Measurements from ENCODE around the gene MYH10. TPM values are rescaled to one million over a fixed set of nuclear protein-coding genes. Genes with fewer than 3 reads are reported as not detected.

The MYH10 gene
- polyA plus RNA-seq, 6 donors from 2014 or later = 0.35 to 5.0 (median 1.9) TPM; not detected in 1

- Mint-ChIP-seq H3K4me1 (no peaks in the 10 kb centered on the region), H3K4me3 (no peak overlapping the region), H3K36me3 (peaks cover 9 to 14% of the 10 kb centered on the region in 2 donors), H3K27ac (no peak overlapping the region), H3K9me3 (peaks cover 0 to 11% (median 6%) of the 10 kb centered on the region in 7 donors), H3K27me3 (no peaks in the 10 kb centered on the region)
- ATAC-seq (ENCODE audit: low read depth in 2 of 2) (no peak), DNase-seq (no peak)
Measured at GRCh38 chr17:8488491-8488890, 142.0 kb downstream of the MYH10 start.

- no peak for DNase-seq
- Mint-ChIP-seq H3K4me1 (no peaks in the 10 kb centered on the region), H3K36me3 (peaks cover 14 to 16% of the 10 kb centered on the region in 2 donors), H3K9me3 (peaks cover 0 to 14% (median 7%) of the 10 kb centered on the region in 7 donors), H3K27ac (no peak overlapping the region), H3K27me3 (no peaks in the 10 kb centered on the region), H3K4me3 (no peak overlapping the region)
- no peak for ATAC-seq (ENCODE audit: low read depth in 2 of 2)
Measured at GRCh38 chr17:8487743-8488142, 142.8 kb downstream of the MYH10 start.

- no peak overlapping the region for H3K4me3 Mint-ChIP-seq
- H3K27ac Mint-ChIP-seq = peak overlapping the region in 1 of 6 donors; percentile 39
- H3K9me3 Mint-ChIP-seq = peaks cover 0 to 14% (median 7%) of the 10 kb centered on the region in 7 donors
- no peaks in the 10 kb centered on the region for H3K27me3 Mint-ChIP-seq
- H3K36me3 Mint-ChIP-seq = peaks cover 14 to 22% of the 10 kb centered on the region in 2 donors
- no peak for DNase-seq
- no peak for ATAC-seq (ENCODE audit: low read depth in 2 of 2)
- no peaks in the 10 kb centered on the region for H3K4me1 Mint-ChIP-seq
Measured at GRCh38 chr17:8487130-8487645, 143.3 kb downstream of the MYH10 start.

- peaks cover 0 to 14% (median 7%) of the 10 kb centered on the region in 7 donors for H3K9me3 Mint-ChIP-seq
- no peaks in the 10 kb centered on the region for H3K27me3 Mint-ChIP-seq
- ATAC-seq (ENCODE audit: low read depth in 2 of 2) = no peak
- DNase-seq = no peak
- H3K4me3 Mint-ChIP-seq = no peak overlapping the region
- H3K4me1 Mint-ChIP-seq = peaks cover 0 to 4% (median 0%) of the 10 kb centered on the region in 3 donors
- H3K27ac Mint-ChIP-seq = no peak overlapping the region
- H3K36me3 Mint-ChIP-seq = peaks cover 4 to 22% of the 10 kb centered on the region in 2 donors
Measured at GRCh38 chr17:8485491-8485890, 145.0 kb downstream of the MYH10 start.

- Mint-ChIP-seq H3K9me3 (peaks cover 0 to 14% (median 7%) of the 10 kb centered on the region in 7 donors), H3K27ac (no peak overlapping the region), H3K36me3 (peaks cover 0 to 22% of the 10 kb centered on the region in 2 donors), H3K4me3 (no peak overlapping the region), H3K27me3 (no peaks in the 10 kb centered on the region), H3K4me1 (peaks cover 0 to 4% (median 0%) of the 10 kb centered on the region in 3 donors)
- DNase-seq (no peak), ATAC-seq (ENCODE audit: low read depth in 2 of 2) (no peak)
Measured at GRCh38 chr17:8484465-8484864, 146.1 kb downstream of the MYH10 start.

DNA sequence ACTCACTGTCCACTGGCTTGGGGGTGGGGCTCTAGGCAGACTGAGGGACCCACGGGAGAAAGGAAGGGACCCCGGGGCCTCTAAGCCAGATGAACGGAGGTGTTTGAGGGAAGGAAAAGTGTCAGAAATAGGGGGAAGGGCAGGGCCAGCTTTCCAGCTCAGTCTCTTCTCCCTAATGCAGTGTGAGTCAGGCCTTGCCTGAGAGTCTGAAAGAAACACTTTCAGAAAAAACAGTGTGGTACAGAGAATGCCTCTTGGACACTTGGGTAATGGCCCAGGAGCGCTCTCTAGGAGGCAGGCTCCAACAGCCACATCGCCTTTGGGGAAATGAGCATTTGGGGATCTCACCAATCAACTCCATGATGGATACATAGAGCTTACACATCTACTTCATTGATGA is 148.0 kb downstream of the MYH10 start:
- H3K36me3 Mint-ChIP-seq = peaks cover 0 to 22% of the 10 kb centered on the region in 2 donors

GRCh38 chr17:8481703-8482102 is 148.8 kb downstream of the MYH10 start:
- ATAC-seq (ENCODE audit: low read depth in 2 of 2) = no peak
- Mint-ChIP-seq H3K36me3 (peaks cover 0 to 22% of the 10 kb centered on the region in 2 donors), H3K27me3 (no peaks in the 10 kb centered on the region)

More for the DNA sequence above, 148.0 kb downstream of the MYH10 start:
- ATAC-seq (ENCODE audit: low read depth in 2 of 2) = no peak
- Mint-ChIP-seq H3K4me3 (no peak overlapping the region), H3K9me3 (peaks cover 0 to 14% (median 7%) of the 10 kb centered on the region in 7 donors), H3K27ac (peak overlapping the region in 2 of 6 donors; percentile 10 to 74), H3K4me1 (peaks cover 0 to 4% (median 0%) of the 10 kb centered on the region in 3 donors), H3K27me3 (no peaks in the 10 kb centered on the region)
- no peak for DNase-seq

GRCh38 chr17:8481089-8481488 is 149.4 kb downstream of the MYH10 start:
- Mint-ChIP-seq H3K4me1 (peaks cover 0 to 4% (median 0%) of the 10 kb centered on the region in 3 donors), H3K36me3 (peaks cover 6 to 22% of the 10 kb centered on the region in 2 donors)

More at GRCh38 chr17:8481703-8482102, 148.8 kb downstream of the MYH10 start:
- Mint-ChIP-seq H3K27ac (no peak overlapping the region), H3K4me1 (peaks cover 0 to 4% (median 0%) of the 10 kb centered on the region in 3 donors), H3K4me3 (no peak overlapping the region), H3K9me3 (peaks cover 0 to 14% (median 7%) of the 10 kb centered on the region in 7 donors)
- DNase-seq = no peak

DNA sequence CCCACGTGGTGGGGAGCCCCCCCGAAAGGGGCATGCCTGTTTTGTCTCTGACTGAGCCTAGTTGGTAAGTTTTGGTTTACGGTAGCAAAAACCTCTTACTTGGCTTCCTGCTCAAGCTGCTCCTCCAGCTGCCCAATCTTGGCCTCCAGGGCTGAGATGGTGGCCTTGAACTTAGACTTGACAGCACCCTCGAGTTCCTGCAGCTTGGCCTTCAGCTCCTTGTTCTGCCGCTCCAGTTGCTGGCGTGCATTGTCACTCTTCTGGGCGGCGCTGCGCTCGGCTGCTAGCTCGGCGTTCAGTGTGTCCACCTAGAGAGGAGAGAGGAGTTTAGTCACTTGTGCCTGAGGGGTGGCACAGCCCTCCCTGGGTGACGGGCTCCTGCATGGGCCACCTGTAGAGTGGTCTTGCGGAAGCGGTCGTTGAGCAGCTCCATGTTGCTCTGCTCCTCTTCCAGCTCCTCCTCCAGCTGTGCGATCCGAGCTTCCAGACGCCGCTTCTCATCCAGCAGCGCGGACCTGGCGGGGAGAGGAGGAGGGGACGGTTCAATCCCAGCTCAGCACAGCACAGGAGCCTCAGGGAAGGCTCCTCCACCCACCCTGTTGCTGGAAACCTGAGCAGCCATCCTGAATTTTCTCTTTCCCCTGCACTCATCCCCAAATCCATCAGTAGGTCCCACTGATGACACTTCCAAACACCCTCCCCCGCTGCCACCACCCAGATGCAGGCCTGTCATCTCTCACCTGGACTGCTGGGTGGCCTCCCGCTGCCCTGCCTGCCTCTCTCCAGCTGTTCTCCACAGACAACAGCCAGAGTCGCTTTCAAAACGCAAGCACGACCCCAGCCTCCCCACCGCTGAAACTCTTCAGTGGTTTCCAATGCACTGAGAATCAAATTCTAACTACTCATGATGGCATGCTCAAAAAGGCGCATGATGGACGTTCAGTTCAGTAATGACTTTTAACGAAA is 150.2 kb downstream of the MYH10 start:
- H3K4me1 Mint-ChIP-seq = peaks cover 0 to 9% (median 4%) of the 10 kb centered on the region in 3 donors
- ATAC-seq (ENCODE audit: low read depth in 2 of 2) = no peak
- DNase-seq = no peak
- H3K9me3 Mint-ChIP-seq = peaks cover 0 to 14% (median 7%) of the 10 kb centered on the region in 7 donors
- peaks cover 14 to 26% of the 10 kb centered on the region in 2 donors for H3K36me3 Mint-ChIP-seq
- peak overlapping the region in 1 of 6 donors; percentile 47 for H3K27ac Mint-ChIP-seq
- H3K27me3 Mint-ChIP-seq = no peaks in the 10 kb centered on the region
- H3K4me3 Mint-ChIP-seq = peak overlapping the region in 1 of 8 donors; percentile 21

More at GRCh38 chr17:8481089-8481488, 149.4 kb downstream of the MYH10 start:
- DNase-seq (no peak), ATAC-seq (ENCODE audit: low read depth in 2 of 2) (no peak)
- H3K27me3 Mint-ChIP-seq = no peaks in the 10 kb centered on the region
- no peak overlapping the region for H3K4me3 Mint-ChIP-seq
- H3K9me3 Mint-ChIP-seq = peaks cover 0 to 14% (median 7%) of the 10 kb centered on the region in 7 donors
- H3K27ac Mint-ChIP-seq = no peak overlapping the region

GRCh38 chr17:8479431-8479947 is 151.0 kb downstream of the MYH10 start:
- Mint-ChIP-seq H3K27me3 (no peaks in the 10 kb centered on the region), H3K27ac (peak overlapping the region in 1 of 6 donors; percentile 33), H3K9me3 (peaks cover 0 to 7% (median 3%) of the 10 kb centered on the region in 7 donors), H3K4me1 (peaks cover 0 to 9% (median 4%) of the 10 kb centered on the region in 3 donors), H3K4me3 (no peak overlapping the region), H3K36me3 (peaks cover 22 to 24% of the 10 kb centered on the region in 2 donors)
- ATAC-seq (ENCODE audit: low read depth in 2 of 2) (no peak), DNase-seq (no peak)

- peak overlapping the region in 1 of 8 donors; percentile 33 for H3K4me3 Mint-ChIP-seq
- H3K4me1 Mint-ChIP-seq = peaks cover 0 to 9% (median 4%) of the 10 kb centered on the region in 3 donors
- H3K36me3 Mint-ChIP-seq = peaks cover 22 to 31% of the 10 kb centered on the region in 2 donors
- H3K9me3 Mint-ChIP-seq = peaks cover 0 to 2% (median 0%) of the 10 kb centered on the region in 7 donors
- no peak for ATAC-seq (ENCODE audit: low read depth in 2 of 2)
- no peaks in the 10 kb centered on the region for H3K27me3 Mint-ChIP-seq
- peak overlapping the region in 3 of 6 donors; percentile 49 to 70 (median 56) for H3K27ac Mint-ChIP-seq
- no peak for DNase-seq
Measured at GRCh38 chr17:8477715-8478441, 152.6 kb downstream of the MYH10 start.

DNA sequence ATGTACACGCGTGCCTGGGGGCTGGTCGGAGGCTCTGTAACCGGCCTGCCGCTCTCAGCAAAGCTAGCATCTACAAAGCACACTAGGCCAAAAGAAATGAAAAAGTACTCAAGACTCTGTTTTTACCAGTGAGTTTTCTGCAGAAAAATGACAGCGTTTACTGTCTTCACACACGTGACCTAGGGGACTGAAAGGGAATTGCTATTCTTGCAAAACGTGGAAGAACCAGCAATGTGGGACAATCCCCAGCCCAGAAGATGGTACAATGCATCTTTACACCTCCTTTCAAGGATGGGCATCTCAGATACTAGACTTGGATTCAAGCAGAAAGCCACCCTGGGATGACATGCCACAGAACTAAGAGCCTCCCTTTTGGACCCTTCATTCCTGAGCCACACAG is 153.4 kb downstream of the MYH10 start:
- ATAC-seq (ENCODE audit: low read depth in 2 of 2) (no peak), DNase-seq (no peak)
- H3K27me3 Mint-ChIP-seq = no peaks in the 10 kb centered on the region
- H3K4me1 Mint-ChIP-seq = peaks cover 0 to 9% (median 4%) of the 10 kb centered on the region in 3 donors
- H3K9me3 Mint-ChIP-seq = no peaks in the 10 kb centered on the region
- H3K4me3 Mint-ChIP-seq = peak overlapping the region in 1 of 8 donors; percentile 35
- H3K27ac Mint-ChIP-seq = peak overlapping the region in 1 of 6 donors; percentile 32
- H3K36me3 Mint-ChIP-seq = peaks cover 15 to 31% of the 10 kb centered on the region in 2 donors
